HG02938 (cell line): ENCODE measurements around the gene HOXA2.

Source experiments
- ATAC-seq: cut with Tn5 transposase; IDR thresholded peaks from one replicate; pipeline ENCODE4 v1.9.1; 2021; ENCODE audit warnings: mild to moderate bottlenecking, moderate library complexity; ENCODE audit not compliant: unreplicated experiment

The HOXA2 gene

GRCh38 chr7:27126596-27127327, 24.3 kb upstream of the HOXA2 start:
- no peak for ATAC-seq

- ATAC-seq: no peak
These were observed 23.5 kb upstream of the HOXA2 start for GRCh38 chr7:27125986-27126394.

GRCh38 chr7:27124902-27125689, 22.6 kb upstream of the HOXA2 start:
- no peak for ATAC-seq

GRCh38 chr7:27124096-27124901, 21.8 kb upstream of the HOXA2 start:
- ATAC-seq: no peak

GRCh38 chr7:27123477-27124053, 21.1 kb upstream of the HOXA2 start:
- no peak for ATAC-seq

- no peak for ATAC-seq
These were observed 20.6 kb upstream of the HOXA2 start for GRCh38 chr7:27123007-27123476.

- ATAC-seq: no peak
These were observed 19.8 kb upstream of the HOXA2 start for GRCh38 chr7:27122077-27122910.

- no peak for ATAC-seq
These were observed 19.2 kb upstream of the HOXA2 start for GRCh38 chr7:27121684-27122076.

GRCh38 chr7:27119412-27119911, 17.0 kb upstream of the HOXA2 start:
- no peak for ATAC-seq

- ATAC-seq: no peak
These were observed 16.1 kb upstream of the HOXA2 start for GRCh38 chr7:27118580-27118979.

- no peak for ATAC-seq
These were observed 15.5 kb upstream of the HOXA2 start for GRCh38 chr7:27117887-27118491.

- no peak for ATAC-seq
These were observed 14.7 kb upstream of the HOXA2 start for GRCh38 chr7:27116962-27117886.

GRCh38 chr7:27116031-27116961, 13.8 kb upstream of the HOXA2 start:
- ATAC-seq: no peak

- ATAC-seq: no peak
These were observed 12.9 kb upstream of the HOXA2 start for GRCh38 chr7:27115221-27116026.

GRCh38 chr7:27114881-27115220, 12.4 kb upstream of the HOXA2 start:
- ATAC-seq: no peak

GRCh38 chr7:27113991-27114769, 11.7 kb upstream of the HOXA2 start:
- ATAC-seq: no peak
